Renal cortex interstitium (tissue), 11 donors: ENCODE measurements around the gene DNMT3B. TPM values are rescaled to one million over a fixed set of nuclear protein-coding genes. Genes with fewer than 3 reads are reported as not detected.
"Not testable (repeated sequence)": the region's sequence is repeated elsewhere in the genome, so short reads cannot be mapped to it uniquely, and the experiment has no call there.

Source experiments
- DNase-seq, 11 donors: peaks; one replicate each; pipeline ENCODE4 v3.0.0-alpha.2; 2013; ENCODE audit warnings: low read depth in 9 of 11, low spot score in 4 of 11; ENCODE audit errors: extremely low read depth in 1 of 11
- polyA plus RNA-seq, 3 donors: library from polyadenylated mRNA; unstranded; fragments of 120-200 nt; gene quantifications; one replicate each; pipeline ENCODE4 v1.2.1, GENCODE V29; 2013; ENCODE audit not compliant: insufficient read length in 3 of 3

DNMT3B gene
- polyA plus RNA-seq, 3 donors: 7.6 to 8.1 (median 8.0) TPM

- DNase-seq: no peak
Observed at GRCh38 chr20:32780749-32781655, 18.8 kb downstream of the DNMT3B start.

- DNase-seq: no peak
Observed at GRCh38 chr20:32784369-32785080, 22.3 kb downstream of the DNMT3B start.

- no peak for DNase-seq
Observed at GRCh38 chr20:32786059-32786760, 24.0 kb downstream of the DNMT3B start.

GRCh38 chr20:32787168-32787567 is 25.0 kb downstream of the DNMT3B start:
- DNase-seq: no peak

- DNase-seq: peak in 4 of 11 donors; percentile 51 to 62 (median 56)
Observed at GRCh38 chr20:32789896-32790750, 27.9 kb downstream of the DNMT3B start.

GRCh38 chr20:32790751-32791057 is 28.5 kb downstream of the DNMT3B start:
- no peak for DNase-seq

- DNase-seq: no peak
Observed at GRCh38 chr20:32792316-32792715, 30.1 kb downstream of the DNMT3B start.

GRCh38 chr20:32792731-32793458 is 30.7 kb downstream of the DNMT3B start:
- DNase-seq: no peak

GRCh38 chr20:32796383-32796948 is 34.3 kb downstream of the DNMT3B start:
- no peak for DNase-seq

- peak in 1 of 11 donors; percentile 25 for DNase-seq
Observed at GRCh38 chr20:32796981-32797451, 34.8 kb downstream of the DNMT3B start.

- not testable (repeated sequence) for DNase-seq
Observed at GRCh38 chr20:32797571-32797970, 35.4 kb downstream of the DNMT3B start.

- no peak for DNase-seq
Observed at GRCh38 chr20:32798046-32798981, 36.1 kb downstream of the DNMT3B start.

- DNase-seq: no peak
Observed at GRCh38 chr20:32803092-32803491, 40.9 kb downstream of the DNMT3B start.

GRCh38 chr20:32804022-32804715 is 42.0 kb downstream of the DNMT3B start:
- no peak for DNase-seq

GRCh38 chr20:32804817-32805216 is 42.6 kb downstream of the DNMT3B start:
- DNase-seq: no peak

GRCh38 chr20:32805721-32806120 is 43.5 kb downstream of the DNMT3B start:
- no peak for DNase-seq
